K562 (cell line): ENCODE measurements around the gene MRPL54.

Source experiments
- CEBPZ ChIP-seq: fragments of 150-350 bp; IDR thresholded peaks from 2 replicates; pipeline ENCODE4 v1.6.1; 2014; ENCODE audit warnings: low read depth, mild to moderate bottlenecking, low read length, borderline replicate concordance
- CTCF ChIP-seq, 3 experiments: IDR thresholded peaks in 2 of 3; conservative IDR thresholded peaks in 1 of 3; 2 replicates each; pipeline ENCODE4 v1.5.1; 2011 to 2012; ENCODE audit warnings: low read length in 3 of 3, mild to moderate bottlenecking in 3 of 3, control low read depth in 2 of 3, improper control_type of control experiment in 1 of 3, inconsistent platforms in 1 of 3, low read depth in 1 of 3, mixed read lengths in 1 of 3, moderate library complexity in 1 of 3; ENCODE audit not compliant: insufficient read depth in 2 of 3
- FIP1L1 ChIP-seq: fragments of 200-400 bp; formaldehyde crosslinking; IDR thresholded peaks from 2 replicates; pipeline ENCODE4 v1.6.1; 2018; ENCODE audit warnings: mild to moderate bottlenecking, low read depth, low read length; ENCODE audit not compliant: poor library complexity, severe bottlenecking
- FOXK2 ChIP-seq, 2 experiments: fragments of 450-650 bp; IDR thresholded peaks in 1 of 2; conservative IDR thresholded peaks in 1 of 2; 2 replicates each; pipeline ENCODE4 v1.6.1; 2016; ENCODE audit warnings: low read depth in 2 of 2, mild to moderate bottlenecking in 1 of 2
- HNRNPL ChIP-seq: fragments of 200-400 bp; formaldehyde crosslinking; IDR thresholded peaks from 2 replicates; pipeline ENCODE4 v1.6.1; 2017; ENCODE audit warnings: low read depth, mild to moderate bottlenecking, low read length
- SMARCA4 ChIP-seq: fragments of 450-650 bp; IDR thresholded peaks from 2 replicates; pipeline ENCODE4 v1.6.1; 2016
- SOX6 ChIP-seq: fragments of 450-650 bp; IDR thresholded peaks from 2 replicates; pipeline ENCODE4 v1.6.1; 2014; ENCODE audit warnings: mild to moderate bottlenecking
- SPI1 ChIP-seq: IDR thresholded peaks from 2 replicates; pipeline ENCODE4 v1.6.1; 2011; ENCODE audit warnings: low read depth, low read length, control low read depth, borderline replicate concordance
- TRIM24 ChIP-seq, 2 experiments: fragments of 450-650 bp; IDR thresholded peaks; 2 replicates each; pipeline ENCODE4 v1.6.1; 2016
- U2AF1 ChIP-seq: fragments of 200-400 bp; formaldehyde crosslinking; optimal IDR thresholded peaks from 2 replicates; pipeline ENCODE3; 2017; ENCODE audit warnings: mild to moderate bottlenecking, low read depth, low read length, moderate library complexity
- ZNF699 ChIP-seq: fragments of 250-450 bp; sonication (Bioruptor Pico); IDR thresholded peaks from 2 replicates; pipeline ENCODE4 v1.8.0; 2021; ENCODE audit warnings: mild to moderate bottlenecking, moderate library complexity; ENCODE audit not compliant: insufficient replicate concordance
- ZNF830 ChIP-seq: fragments of 250-450 bp; sonication (Bioruptor Pico); IDR thresholded peaks from 2 replicates; pipeline ENCODE4 v1.5.0; 2021; ENCODE audit warnings: mild to moderate bottlenecking
- ZZZ3 ChIP-seq: fragments of 450-650 bp; IDR thresholded peaks from 2 replicates; pipeline ENCODE4 v1.6.1; 2016; ENCODE audit warnings: antibody characterized with exemption, mild to moderate bottlenecking, moderate library complexity
- TF ChIP-seq, protein P1 (sequence below): sonication (generic); formaldehyde crosslinking; IDR thresholded peaks from 2 replicates; pipeline ENCODE4 v1.8.0; 2022; ENCODE audit warnings: mild to moderate bottlenecking, missing genetic modification reagents

DNA sequence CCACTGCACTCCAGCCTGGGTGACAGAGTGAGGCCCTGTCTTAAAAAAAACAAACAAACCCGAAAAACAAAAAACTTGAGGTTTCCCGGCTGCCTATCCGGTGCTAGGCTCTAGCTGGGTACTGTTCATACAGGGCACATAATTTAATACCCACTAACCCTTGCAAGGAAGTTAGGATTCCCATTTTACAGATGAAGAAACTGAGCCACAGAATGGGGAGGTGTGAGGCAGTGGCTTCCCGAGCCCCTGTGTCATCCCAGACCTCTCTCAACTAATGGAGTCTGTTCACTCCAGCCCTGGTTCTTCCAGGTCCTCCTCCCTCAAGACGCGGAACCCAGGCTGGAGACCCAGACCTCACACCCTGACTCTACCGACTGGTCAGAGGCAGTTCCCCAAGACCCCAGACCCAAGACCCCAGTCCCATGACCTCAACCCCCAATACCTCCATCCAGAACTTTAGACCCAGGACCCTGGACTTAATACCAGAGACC, 1.6 kb upstream of the MRPL54 start:
- TF ChIP-seq ZZZ3 (no peak), HNRNPL (no peak), FOXK2 (conservative IDR thresholded peaks at IDR 0.05 in 1 of 2, IDR thresholded peaks at IDR 0.05 in 1 of 2; ENCODE audit: low read depth in 2 of 2) (no peak), SMARCA4 (no peak), FIP1L1 (no peak), CEBPZ (no peak), CTCF (IDR thresholded peaks at IDR 0.05 in 2 of 3, conservative IDR thresholded peaks at IDR 0.05 in 1 of 3; ENCODE audit: insufficient read depth in 2 of 3, low read depth in 1 of 3, low read length in 3 of 3) (no peak), SPI1 (no peak), ZNF699 (no peak), SOX6 (no peak), U2AF1 (no peak), ZNF830 (no peak), TRIM24 (IDR thresholded peaks at IDR 0.05) (no peak)
- TF ChIP-seq, protein P1, sequence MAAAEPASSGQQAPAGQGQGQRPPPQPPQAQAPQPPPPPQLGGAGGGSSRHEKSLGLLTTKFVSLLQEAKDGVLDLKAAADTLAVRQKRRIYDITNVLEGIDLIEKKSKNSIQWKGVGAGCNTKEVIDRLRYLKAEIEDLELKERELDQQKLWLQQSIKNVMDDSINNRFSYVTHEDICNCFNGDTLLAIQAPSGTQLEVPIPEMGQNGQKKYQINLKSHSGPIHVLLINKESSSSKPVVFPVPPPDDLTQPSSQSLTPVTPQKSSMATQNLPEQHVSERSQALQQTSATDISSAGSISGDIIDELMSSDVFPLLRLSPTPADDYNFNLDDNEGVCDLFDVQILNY: no peak
